NCI-H2081 (cell line): ENCODE results near the gene CALY.
"Not testable (repeated sequence)": the region's sequence is repeated elsewhere in the genome, so short reads cannot be mapped to it uniquely, and the experiment has no call there.

ENCODE experiments used
- DNase-seq, 2 experiments: peaks; one replicate each; lab custom pipeline; 2025; lab: John Stamatoyannopoulos, UW

Gene CALY, protein sequence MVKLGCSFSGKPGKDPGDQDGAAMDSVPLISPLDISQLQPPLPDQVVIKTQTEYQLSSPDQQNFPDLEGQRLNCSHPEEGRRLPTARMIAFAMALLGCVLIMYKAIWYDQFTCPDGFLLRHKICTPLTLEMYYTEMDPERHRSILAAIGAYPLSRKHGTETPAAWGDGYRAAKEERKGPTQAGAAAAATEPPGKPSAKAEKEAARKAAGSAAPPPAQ

DNA sequence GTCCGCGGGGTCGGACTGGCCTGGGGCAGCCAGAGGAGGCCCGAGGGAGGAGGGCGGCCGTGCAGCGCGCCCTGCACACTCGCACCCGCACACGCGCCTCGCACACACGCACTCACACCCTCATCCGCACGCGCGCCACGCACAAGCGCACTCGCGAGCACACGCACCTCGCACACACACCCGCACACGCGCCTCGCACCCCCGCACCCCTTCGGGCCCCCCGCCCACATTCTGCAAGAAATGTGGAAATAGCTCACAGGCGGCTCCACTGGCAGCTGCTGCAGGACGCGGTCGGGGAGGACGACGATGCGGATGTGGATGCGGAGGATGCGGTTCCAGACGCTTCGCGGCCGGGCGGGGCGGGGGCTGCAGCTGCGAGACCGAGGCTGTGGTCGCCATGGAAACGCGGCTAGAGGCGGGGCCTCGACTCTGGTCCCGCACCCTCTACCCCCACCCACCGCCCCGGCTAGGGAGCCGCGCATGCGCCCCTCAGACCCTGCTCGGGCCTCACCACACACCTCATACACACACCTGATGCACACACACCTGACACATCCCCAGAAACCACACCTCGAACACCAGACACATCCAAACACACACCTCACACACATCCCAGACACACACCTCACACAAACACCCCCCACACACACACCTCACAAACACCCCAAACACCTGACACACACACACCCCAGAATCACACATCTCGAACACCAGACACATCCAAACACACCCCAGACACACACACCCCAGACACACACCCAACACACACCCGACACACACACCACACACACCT, at the start of gene CALY:
CALY (minus strand) TSS at position 320 of the 793 bp plus-strand sequence. CDS start 7,907 bp downstream, outside the sequence.
- no peak for DNase-seq

DNA sequence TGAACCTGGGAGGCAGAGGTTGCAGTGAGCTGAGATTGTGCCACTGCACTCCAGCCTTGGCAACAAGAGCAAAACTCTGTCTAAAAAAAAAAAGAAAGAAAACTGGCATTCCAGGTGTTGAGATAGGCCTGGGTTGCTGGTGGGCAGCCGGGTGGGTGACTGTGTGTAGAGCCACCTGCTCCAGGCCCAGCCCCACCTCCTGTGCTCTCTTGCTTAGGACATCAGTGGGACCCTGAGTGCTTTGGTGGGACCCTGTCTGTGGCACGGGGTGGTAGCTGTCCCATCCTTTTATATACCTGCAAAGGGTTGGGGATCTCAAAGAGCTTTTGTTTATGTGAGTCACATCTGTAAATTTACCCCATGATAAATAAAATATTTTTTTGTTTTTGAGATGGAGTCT, 48.5 kb upstream of the CALY start:
- DNase-seq: no peak

DNA sequence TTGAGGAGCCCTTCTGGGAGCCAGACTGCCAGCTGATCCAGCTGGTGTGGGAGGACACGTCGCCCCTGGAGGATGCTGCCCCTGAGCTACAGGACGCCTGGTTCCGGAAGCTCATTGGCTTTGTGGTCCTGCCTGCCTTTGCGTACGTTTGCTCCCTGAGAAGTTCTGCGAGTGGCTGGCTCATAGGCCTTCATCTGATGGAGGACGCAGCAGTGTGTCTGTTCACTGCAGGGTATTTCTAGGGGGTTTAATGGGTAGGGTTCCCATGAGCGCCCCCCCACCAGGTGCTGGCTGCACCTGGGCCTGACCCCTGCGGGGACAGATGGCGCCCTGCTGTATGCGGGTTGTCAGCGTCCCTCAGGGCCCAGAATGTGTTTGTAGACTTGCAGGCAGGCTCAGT, 47.4 kb upstream of the CALY start:
- DNase-seq: no peak

DNA sequence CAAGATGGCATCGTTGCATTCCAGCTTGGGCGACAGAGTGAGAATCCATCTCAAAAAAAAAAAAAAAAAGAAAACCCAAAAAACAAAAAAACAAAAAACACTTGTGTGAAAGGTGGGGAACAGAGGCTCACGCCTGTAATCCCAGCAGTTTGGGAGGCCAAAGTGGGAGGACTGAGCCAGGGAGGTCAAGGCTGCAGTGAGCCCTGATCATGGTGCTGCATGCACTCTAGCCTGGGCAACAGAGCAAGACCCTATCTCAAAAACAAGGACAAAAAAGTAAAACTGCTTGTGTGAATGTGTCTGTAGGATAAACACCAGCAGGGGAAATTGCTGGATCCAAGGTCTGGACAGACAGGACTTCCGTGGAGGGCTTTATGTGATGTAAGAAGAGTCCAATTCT, 46.9 kb upstream of the CALY start:
- no peak for DNase-seq

- no peak for DNase-seq
Measured at GRCh38 chr10:133381036-133381435, 44.3 kb upstream of the CALY start.

DNA sequence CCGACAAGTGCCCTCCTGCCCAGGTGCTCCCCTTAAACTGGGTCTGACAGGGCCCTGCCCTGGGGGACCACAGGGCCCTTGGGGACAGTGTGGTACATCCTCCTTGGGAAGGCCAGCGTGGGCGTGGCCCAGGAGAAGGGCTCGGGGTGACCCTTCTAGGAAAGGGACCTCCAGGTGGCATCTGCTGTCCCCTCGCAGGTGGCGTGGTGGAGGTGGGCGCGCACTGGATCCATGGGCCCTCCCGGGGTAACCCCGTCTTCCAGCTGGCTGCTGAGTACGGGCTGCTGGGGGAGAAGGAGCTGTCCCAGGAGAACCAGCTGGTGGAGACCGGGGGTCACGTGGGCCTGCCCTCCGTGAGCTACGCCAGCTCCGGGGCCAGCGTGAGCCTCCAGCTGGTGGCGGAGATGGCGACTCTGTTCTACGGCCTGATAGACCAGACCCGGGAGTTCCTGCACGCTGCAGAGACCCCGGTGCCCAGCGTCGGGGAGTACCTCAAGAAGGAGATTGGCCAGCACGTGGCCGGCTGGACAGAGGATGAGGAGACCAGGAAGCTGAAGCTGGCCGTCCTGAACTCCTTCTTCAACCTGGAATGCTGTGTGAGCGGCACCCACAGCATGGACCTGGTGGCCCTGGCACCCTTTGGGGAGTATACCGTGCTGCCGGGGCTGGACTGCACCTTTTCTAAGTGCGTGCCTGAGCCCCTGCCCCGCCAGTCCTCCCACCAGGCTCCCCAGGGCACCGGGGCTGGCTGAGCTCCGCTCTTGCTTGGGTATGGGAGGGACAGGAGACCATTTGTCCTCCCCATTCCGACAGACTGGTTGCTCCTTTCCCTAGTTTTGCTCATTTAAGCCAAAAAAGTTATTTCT, 43.3 kb upstream of the CALY start:
- DNase-seq: no peak

DNA sequence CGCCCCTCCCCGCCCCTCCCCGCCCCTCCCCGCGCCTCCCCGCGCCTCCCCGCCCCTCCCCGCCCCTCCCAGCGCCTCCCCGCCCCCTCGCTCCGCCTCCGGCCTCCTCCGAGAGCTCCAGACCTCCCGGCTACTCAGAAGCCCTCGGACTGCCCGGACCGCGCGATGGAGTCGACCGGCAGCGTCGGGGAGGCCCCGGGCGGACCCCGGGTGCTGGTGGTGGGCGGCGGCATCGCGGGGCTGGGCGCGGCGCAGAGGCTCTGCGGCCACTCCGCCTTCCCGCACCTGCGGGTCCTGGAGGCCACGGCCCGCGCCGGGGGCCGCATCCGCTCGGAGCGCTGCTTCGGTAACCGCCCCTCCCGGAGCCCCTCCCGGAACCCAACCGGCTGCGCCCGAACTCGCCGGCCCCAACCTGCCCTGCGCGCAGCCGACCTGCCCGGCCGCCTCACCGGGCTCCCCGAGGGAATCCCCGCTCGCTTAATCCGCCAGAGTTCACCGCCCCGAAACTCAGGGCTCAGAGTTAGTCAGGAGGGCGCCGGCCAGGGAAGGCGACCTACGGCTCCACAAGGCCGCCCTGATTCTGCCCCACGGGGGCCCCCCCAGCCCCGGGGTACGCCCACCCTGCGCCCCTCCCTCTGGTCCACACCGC, 42.6 kb upstream of the CALY start, which contains the start of gene PAOX:
PAOX (plus strand) TSS at position 111 of the 649 bp plus-strand sequence; CDS start at position 166, 55 bp downstream.
- DNase-seq: no peak

DNA sequence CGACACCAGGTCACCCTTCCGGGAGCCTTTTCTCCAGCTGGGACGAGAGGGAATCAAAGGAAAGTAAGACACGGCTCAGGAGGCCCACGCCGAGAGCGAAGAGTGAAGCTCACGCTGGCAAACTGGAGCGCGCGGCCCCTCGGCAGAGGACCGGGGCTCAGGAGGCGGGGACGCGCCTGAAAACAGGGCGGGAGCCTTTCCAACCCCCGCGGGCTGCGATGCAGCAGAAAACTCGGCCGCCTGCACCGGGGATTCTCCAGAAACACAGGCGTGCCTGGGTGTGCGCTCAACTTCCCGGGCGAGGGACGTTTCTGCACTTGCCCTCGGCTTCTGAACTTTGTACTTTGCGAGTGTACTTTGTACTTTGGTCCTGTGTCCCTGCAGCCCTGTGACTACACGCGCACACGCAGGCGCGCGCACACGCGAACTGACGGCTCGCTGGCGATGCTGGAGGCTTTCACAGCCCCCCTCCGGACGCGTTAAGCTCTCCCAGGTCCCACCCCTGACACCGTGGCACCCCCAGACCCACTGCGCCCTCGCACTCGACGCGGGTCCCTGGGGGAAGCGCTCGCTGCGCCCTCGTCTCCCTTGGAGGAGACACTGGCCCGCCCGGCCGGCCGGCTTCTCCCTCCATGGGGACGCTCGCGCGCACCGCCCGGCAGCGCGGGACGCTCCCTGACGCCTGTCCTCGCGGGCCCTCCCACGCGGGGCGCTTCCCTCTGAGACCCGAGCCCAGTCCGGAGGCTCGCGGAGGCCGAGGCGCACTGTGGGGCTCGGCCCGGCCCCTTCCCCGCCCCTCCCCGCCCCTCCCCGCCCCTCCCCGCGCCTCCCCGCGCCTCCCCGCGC, 41.8 kb upstream of the CALY start:
- DNase-seq: peak in 1 of 2 experiments; percentile 28

- DNase-seq: no peak
Measured at GRCh38 chr10:133377818-133378250, 41.1 kb upstream of the CALY start.

DNA sequence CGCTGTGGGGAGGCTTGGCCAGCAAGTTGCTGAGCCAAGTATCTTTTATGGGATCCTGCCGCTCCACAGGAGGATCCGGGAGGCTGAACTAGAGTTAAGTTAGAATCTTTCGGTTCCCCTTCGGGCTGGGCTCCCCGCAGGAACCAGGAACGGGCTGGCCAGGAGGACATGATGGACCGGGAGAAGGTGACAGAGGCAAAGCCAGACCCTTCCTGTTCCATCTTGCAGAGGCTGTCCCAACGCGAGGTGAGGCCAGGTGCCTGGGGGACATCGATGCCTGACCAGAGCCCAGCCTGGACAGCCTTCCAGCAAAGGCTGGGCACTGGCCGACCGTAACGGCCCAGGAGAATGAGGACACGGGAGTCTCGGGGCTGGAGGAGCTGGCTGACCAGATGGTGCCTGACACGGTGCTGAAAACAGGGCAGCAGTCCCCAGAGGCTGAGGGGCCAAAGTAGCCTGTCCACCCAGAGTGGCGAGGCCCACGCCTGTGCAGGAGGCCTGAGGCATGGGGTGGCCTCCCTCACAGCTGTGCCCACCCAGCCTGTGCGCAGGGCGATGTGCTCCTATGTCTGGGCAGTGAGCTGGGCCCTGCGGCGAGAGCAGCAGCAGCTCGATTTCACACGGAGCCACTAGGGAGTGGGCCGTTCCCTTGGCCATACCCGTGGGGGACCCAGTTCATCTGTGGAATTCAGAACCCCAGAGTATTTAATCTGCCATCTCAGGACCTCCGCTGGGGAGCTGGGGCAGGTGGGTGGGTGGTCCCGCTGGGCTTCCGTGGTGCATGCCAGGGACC, 40.5 kb upstream of the CALY start:
- DNase-seq: no peak

GRCh38 chr10:133376183-133376582, 39.5 kb upstream of the CALY start:
- not testable (repeated sequence) for DNase-seq

DNA sequence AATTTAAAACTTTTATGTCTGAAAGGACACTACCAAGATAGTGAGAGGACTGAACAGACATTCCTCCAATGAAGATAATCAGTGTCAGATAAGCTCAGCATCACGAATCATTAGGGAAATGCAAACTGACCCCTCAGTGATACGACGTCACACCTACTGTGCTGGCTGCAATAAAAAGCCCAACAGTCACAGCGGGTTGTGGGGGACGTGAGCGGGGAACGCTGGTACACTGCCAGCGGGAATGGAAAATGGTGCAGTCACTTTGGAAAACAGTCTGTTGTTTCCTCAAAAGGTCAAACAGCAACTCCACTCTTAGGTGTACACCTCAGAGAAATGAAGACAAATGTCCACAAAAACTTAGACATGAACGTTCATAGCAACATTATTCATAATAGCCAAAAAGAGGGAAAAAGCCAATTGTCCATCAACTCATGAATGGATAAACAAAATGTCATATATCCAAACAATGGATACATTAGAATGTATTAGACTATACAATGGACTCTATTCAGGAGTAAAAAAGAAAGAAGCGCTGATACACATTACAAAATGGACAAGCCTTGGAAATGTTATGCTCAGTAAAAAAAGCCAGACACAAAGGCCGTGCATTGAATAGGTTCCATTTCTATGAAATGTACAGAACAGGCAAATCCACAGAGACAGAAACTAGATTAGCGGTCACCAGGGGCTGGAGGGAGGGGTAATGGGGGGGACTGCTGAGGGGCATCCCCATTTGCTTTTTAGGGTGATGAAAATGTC, 38.8 kb upstream of the CALY start:
- DNase-seq: no peak

DNA sequence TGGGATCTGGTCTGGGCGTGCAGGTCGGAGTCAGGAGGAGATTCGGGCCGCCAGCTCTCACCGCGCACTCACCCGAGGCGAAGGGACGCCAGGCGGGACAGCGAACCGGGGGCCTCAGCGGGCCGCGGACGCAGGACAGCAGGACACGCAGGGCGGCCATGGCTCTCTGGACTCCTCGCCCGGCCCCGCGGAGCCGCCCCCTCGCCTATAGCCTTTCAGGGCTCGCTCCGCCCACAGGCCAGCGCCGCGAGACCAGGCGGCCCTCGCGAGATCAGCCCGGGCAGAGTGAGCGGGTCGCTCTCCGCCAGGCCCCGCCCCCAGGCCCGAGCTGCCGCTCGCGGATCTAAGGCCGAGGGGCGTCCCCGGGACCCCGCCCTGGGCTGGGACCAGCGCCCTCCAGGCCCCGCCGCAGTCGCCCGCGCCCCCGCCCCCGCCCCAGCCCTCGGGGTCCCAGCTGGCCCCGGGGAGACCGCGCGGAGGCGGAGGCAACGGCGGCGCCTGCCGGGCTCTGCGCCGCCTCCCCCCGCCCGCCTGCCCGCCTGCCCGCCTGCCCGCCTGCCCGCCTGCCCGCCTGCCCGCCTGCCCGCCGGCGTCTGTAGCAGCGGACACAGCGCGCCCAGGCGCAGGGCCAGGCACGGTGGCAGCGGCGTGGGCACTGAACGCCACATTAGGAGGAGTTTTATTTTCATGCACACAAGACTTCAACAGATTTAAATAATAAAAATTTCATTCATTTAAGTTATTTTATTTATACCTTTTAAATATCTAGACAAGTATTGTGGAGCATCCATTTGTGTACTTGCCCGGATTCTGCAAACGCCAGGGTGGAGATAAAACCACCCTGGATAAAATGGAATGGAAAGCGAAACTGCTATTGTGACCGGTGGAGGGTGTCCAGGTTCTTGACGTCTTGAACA, 36.7 kb upstream of the CALY start, which contains the start of gene ECHS1:
ECHS1 (minus strand) TSS at position 181 of the 917 bp plus-strand sequence; CDS start at position 160, 21 bp downstream.
- DNase-seq: peak; percentile 85 to 87

DNA sequence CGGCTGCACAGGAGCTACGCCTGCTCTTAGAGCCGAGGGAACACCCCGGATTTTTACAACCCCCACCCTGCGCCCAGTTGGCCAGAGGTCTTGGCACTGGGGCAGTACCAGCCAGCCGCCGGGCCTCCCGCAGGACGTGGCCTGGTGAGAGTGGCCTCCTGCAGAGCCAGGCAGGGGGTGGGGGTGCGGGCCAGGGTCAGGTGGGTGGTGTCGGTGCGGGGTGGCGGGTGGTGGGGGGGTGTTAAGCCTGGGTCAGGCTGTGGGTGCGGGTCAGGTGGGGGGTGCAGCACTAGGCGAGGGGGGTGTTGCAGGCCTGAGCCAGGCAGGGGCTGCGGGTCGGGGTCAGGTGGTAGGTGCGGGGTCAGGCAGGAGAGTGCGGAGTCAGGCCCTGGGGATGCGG, 35.8 kb upstream of the CALY start:
- no peak for DNase-seq

GRCh38 chr10:133370030-133370786, 33.5 kb upstream of the CALY start:
- DNase-seq: no peak

DNA sequence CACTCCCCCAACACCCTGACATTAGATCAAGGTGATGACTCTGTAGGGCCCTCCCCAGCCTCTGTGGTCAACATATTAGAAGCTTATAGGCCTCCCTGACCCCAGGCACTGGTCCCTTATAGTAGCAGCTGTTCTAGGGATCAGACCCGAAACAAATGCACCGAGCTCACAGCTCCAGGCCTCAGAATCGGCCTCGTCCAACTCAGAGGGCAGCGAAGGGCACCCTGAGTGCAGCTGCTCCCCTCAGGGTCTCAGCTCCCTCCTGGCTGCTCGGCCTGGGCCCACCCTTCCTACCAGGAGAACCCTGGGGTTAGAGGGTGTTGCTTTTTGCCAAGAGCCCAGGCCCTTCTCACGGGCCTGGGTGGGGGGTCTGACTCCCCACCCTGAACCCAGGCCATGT, 31.5 kb upstream of the CALY start:
- DNase-seq: no peak

DNA sequence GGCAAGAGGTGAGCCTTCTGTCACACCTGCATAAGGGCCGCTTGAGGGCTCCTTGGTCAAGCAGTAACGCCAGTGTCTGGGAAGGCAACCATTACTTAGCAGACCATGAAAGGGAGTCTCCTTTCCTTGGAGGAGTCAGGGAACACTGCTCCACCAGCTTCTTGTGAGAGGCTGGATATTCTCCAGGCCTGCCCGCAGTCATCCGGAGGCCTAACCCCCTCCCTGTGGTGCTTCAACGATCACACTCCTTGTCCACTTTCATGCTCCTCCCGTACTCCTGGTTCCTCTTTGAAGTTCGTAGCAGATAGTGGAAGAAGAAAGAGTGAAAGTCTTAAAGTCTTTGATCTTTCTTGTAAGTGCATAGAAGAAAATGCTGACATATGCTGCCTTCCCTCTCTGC, 30.8 kb upstream of the CALY start:
- not testable (repeated sequence) for DNase-seq
